Ovary (tissue), 1 donor: ENCODE results near the gene RAB3A.

Source experiments
- EP300 ChIP-seq: sonication (generic); formaldehyde crosslinking; IDR thresholded peaks from one replicate; pipeline ENCODE4 v1.6.1; 2017; ENCODE audit warnings: antibody characterized with exemption
- POLR2A ChIP-seq: fragments of 450-650 bp; IDR thresholded peaks from one replicate; pipeline ENCODE4 v1.6.1; 2017; ENCODE audit warnings: antibody characterized with exemption, mild to moderate bottlenecking, moderate library complexity

- no peak for TF ChIP-seq POLR2A
- TF ChIP-seq EP300 = no peak
Measured at GRCh38 chr19:18229474-18229873, 25.6 kb upstream of the RAB3A start.
